K562 (cell line): ENCODE results near the gene PHF12. TPM values are rescaled to one million over a fixed set of nuclear protein-coding genes. Genes with fewer than 3 reads are reported as not detected.

Experiments
- ADNP ChIP-seq: fragments of 200-800 bp; sonication (Bioruptor generic); IDR thresholded peaks from 2 replicates; pipeline ENCODE4 v1.6.1; 2016; ENCODE audit warnings: missing genetic modification characterization, missing compliant biosample characterization
- AFF1 ChIP-seq, 2 experiments: fragments of 450-650 bp; IDR thresholded peaks; 2 replicates each; pipeline ENCODE4 v1.6.1; 2018; ENCODE audit warnings: mild to moderate bottlenecking in 2 of 2, low read depth in 1 of 2; ENCODE audit not compliant: partially characterized antibody in 2 of 2
- CREB1 ChIP-seq, 2 experiments: sonication (generic) in 1 of 2; formaldehyde crosslinking in 1 of 2; IDR thresholded peaks; 2 replicates each; pipeline versions ENCODE4 v1.6.1 to v1.8.0; 2012 to 2022; ENCODE audit warnings: inconsistent platforms in 1 of 2, mild to moderate bottlenecking in 1 of 2, missing genetic modification reagents in 1 of 2, moderate library complexity in 1 of 2
- E2F1 ChIP-seq: sonication (generic); formaldehyde crosslinking; IDR thresholded peaks from 2 replicates; pipeline ENCODE4 v1.8.1; 2023; ENCODE audit warnings: mild to moderate bottlenecking, missing genetic modification reagents, moderate library complexity
- HNRNPH1 ChIP-seq: fragments of 200-400 bp; formaldehyde crosslinking; optimal IDR thresholded peaks from 2 replicates; pipeline ENCODE3; 2017; ENCODE audit warnings: low read depth, mild to moderate bottlenecking, low read length, moderate library complexity
- MBD1 ChIP-seq: fragments of 250-450 bp; sonication (Bioruptor Pico); IDR thresholded peaks from 2 replicates; pipeline ENCODE4 v1.8.0; 2022; ENCODE audit warnings: inconsistent platforms
- PCBP2 ChIP-seq: fragments of 200-400 bp; formaldehyde crosslinking; IDR thresholded peaks from 2 replicates; pipeline ENCODE4 v1.6.1; 2018; ENCODE audit warnings: low read length, low read depth, mild to moderate bottlenecking, moderate library complexity; ENCODE audit not compliant: poor library complexity, severe bottlenecking
- RB1 ChIP-seq: fragments of 450-650 bp; IDR thresholded peaks from 2 replicates; pipeline ENCODE4 v1.6.1; 2017; ENCODE audit warnings: low read depth, mild to moderate bottlenecking
- RBFOX2 ChIP-seq: fragments of 200-400 bp; formaldehyde crosslinking; IDR thresholded peaks from 2 replicates; pipeline ENCODE4 v1.6.1; 2017; ENCODE audit warnings: low read depth, mild to moderate bottlenecking, low read length, moderate library complexity
- TBL1XR1 ChIP-seq, 2 experiments: IDR thresholded peaks; 2 replicates each; pipeline ENCODE4 v1.6.1; 2012; ENCODE audit warnings: improper control_type of control experiment in 2 of 2, low read length in 2 of 2, mild to moderate bottlenecking in 1 of 2
- TCFL5 ChIP-seq: fragments of 250-450 bp; sonication (Bioruptor Pico); conservative IDR thresholded peaks from 2 replicates; pipeline ENCODE4 v1.6.1; 2021; ENCODE audit warnings: mild to moderate bottlenecking, moderate library complexity, matching md5 sums
- ZNF124 ChIP-seq: sonication (generic); formaldehyde crosslinking; IDR thresholded peaks from 2 replicates; pipeline ENCODE4 v1.8.1; 2022; ENCODE audit warnings: missing genetic modification reagents
- ZNF140 ChIP-seq: fragments of 250-450 bp; sonication (Bioruptor Pico); IDR thresholded peaks from 2 replicates; pipeline ENCODE4 v1.8.0; 2021; ENCODE audit warnings: moderate library complexity, mild to moderate bottlenecking, inconsistent platforms
- ZNF23 ChIP-seq: fragments of 250-450 bp; sonication (Bioruptor Pico); IDR thresholded peaks from 2 replicates; pipeline ENCODE4 v1.4.0; 2020; ENCODE audit warnings: mild to moderate bottlenecking
- ZNF24 ChIP-seq: fragments of 450-650 bp; IDR thresholded peaks from 2 replicates; pipeline ENCODE4 v1.6.1; 2016
- ZNF274 ChIP-seq: IDR thresholded peaks from 2 replicates; pipeline ENCODE4 v1.6.1; 2011; ENCODE audit warnings: low read depth, mild to moderate bottlenecking, low read length, moderate library complexity, borderline replicate concordance
- ZNF655 ChIP-seq: fragments of 250-450 bp; sonication (Bioruptor Pico); IDR thresholded peaks from 2 replicates; pipeline ENCODE4 v1.5.0; 2021
- ZNF830 ChIP-seq: fragments of 250-450 bp; sonication (Bioruptor Pico); IDR thresholded peaks from 2 replicates; pipeline ENCODE4 v1.5.0; 2021; ENCODE audit warnings: mild to moderate bottlenecking
- polyA plus RNA-seq, 8 experiments: library from polyadenylated mRNA; depleted of rRNA in 4 of 8; stranded (reverse) in 5 of 8; unstranded in 3 of 8; fragments of >200 nt; fragmentation: Nextera tagmentation in 2 of 8; fragmentation: Illumina TruSeq in 1 of 8; extraction: Ambion mirVana in 2 of 8; extraction: Trizol in 1 of 8; gene quantifications; 2 replicates each; pipeline versions ENCODE4 v1.2.1 to v1.2.3, GENCODE V29; 2011 to 2014; ENCODE audit warnings: inconsistent platforms in 1 of 8, missing spikeins in 1 of 8
- total RNA-seq, 7 experiments: library from RNA; depleted of rRNA in 6 of 7; stranded (reverse); fragments of >200 nt in 6 of 7; fragmentation: Illumina TruSeq in 2 of 7; extraction: Trizol in 2 of 7; gene quantifications; 2 replicates each; pipeline versions ENCODE4 v1.2.1 to v1.2.3, GENCODE V29; 2011 to 2021; ENCODE audit warnings: low replicate concordance in 1 of 7

PHF12 gene
- total and polyA plus RNA-seq, 9 of the 15 experiments (the other 6 are each of a cell fraction or from before 2014, with no cell fraction given): 0.82 to 31.3 (median 13.5) TPM

GRCh38 chr17:28896884-28897768 is 54.2 kb downstream of the PHF12 start, which contains the start of gene FLOT2 (continued):
- TF ChIP-seq ZNF655 (CRISPR knock-in tag): no peak
- TF ChIP-seq ZNF23: no peak
- no peak for TF ChIP-seq TCFL5 (CRISPR knock-in tag)
- peak; percentile 97 for TF ChIP-seq ZNF830
- TF ChIP-seq HNRNPH1: no peak
- TF ChIP-seq ADNP (tag): no peak
- TF ChIP-seq E2F1 (CRISPR knock-in tag): no peak
- no peak for TF ChIP-seq ZNF274
- no peak for TF ChIP-seq TBL1XR1 (IDR thresholded peaks at IDR 0.05; ENCODE audit: low read length in 2 of 2)
- no peak for TF ChIP-seq MBD1 (CRISPR knock-in tag)
- no peak for TF ChIP-seq PCBP2
- TF ChIP-seq ZNF24: no peak
- TF ChIP-seq CREB1 (IDR thresholded peaks at IDR 0.05): no peak; the same call in 1 of the 2 replicates
- no peak for TF ChIP-seq CREB1 (CRISPR knock-in tag; IDR thresholded peaks at IDR 0.05)
- TF ChIP-seq RB1: peak; percentile 92
- TF ChIP-seq ZNF124 (CRISPR knock-in tag): no peak
- TF ChIP-seq ZNF140: no peak
- peak; percentile 90 for TF ChIP-seq RBFOX2
- no peak for TF ChIP-seq AFF1 (IDR thresholded peaks at IDR 0.05; ENCODE audit: low read depth in 1 of 2, partially characterized antibody in 2 of 2)
